Esophagus (tissue), 2 donors: ENCODE measurements around the gene PLD5. TPM values are rescaled to one million over a fixed set of nuclear protein-coding genes. Genes with fewer than 3 reads are reported as not detected.
"Not testable (repeated sequence)": the region's sequence is repeated elsewhere in the genome, so short reads cannot be mapped to it uniquely, and the experiment has no call there.

Experiments
- H3K27ac ChIP-seq, 2 donors: one replicate each; pipeline ENCODE4 v1.5.1; 2013; ENCODE audit warnings: low read depth in 2 of 2, mild to moderate bottlenecking in 2 of 2, inconsistent platforms in 1 of 2, low read length in 1 of 2, moderate library complexity in 1 of 2
- H3K27me3 ChIP-seq, 2 donors: one replicate each; pipeline ENCODE4 v1.6.1; 2013; ENCODE audit warnings: low read length in 2 of 2, control low read depth in 1 of 2, mild to moderate bottlenecking in 1 of 2; ENCODE audit not compliant: insufficient read depth in 2 of 2, control insufficient read depth in 1 of 2
- H3K36me3 ChIP-seq, 2 donors: one replicate each; pipeline ENCODE4 v1.6.1; 2013; ENCODE audit warnings: low read length in 1 of 2; ENCODE audit not compliant: control insufficient read depth in 2 of 2, insufficient read depth in 2 of 2
- H3K4me1 ChIP-seq, 2 donors: one replicate each; pipeline ENCODE4 v1.6.1; 2013; ENCODE audit warnings: low read length in 1 of 2; ENCODE audit not compliant: control insufficient read depth in 2 of 2, insufficient read depth in 2 of 2
- H3K4me3 ChIP-seq, 2 donors: one replicate each; pipeline ENCODE4 v1.5.1; 2013; ENCODE audit warnings: low read length in 2 of 2, mild to moderate bottlenecking in 2 of 2, low read depth in 1 of 2, moderate library complexity in 1 of 2
- H3K9me3 ChIP-seq, 2 donors: one replicate each; pipeline ENCODE4 v1.6.1; 2013; ENCODE audit warnings: mild to moderate bottlenecking in 2 of 2, low read depth in 1 of 2, low read length in 1 of 2, moderate library complexity in 1 of 2; ENCODE audit not compliant: control insufficient read depth in 2 of 2, insufficient read depth in 1 of 2
- WGBS, 2 donors: extraction: QIAGEN DNeasy Blood & Tissue Kit; methylation state at CpG; one replicate each; pipeline ENCODE4 v1.1.7; 2013; 5-methylcytosine and 5-hydroxymethylcytosine counted together
- polyA plus RNA-seq, 2 donors: library from polyadenylated mRNA; stranded (reverse); fragments of 200-250 nt; gene quantifications; one replicate each; pipeline ENCODE4 v1.2.3, GENCODE V29; 2013
- donor health status: healthy with polysubstance abuse.
- donor health status: Bipolar disorder and iron deficiency.

The PLD5 gene
- polyA plus RNA-seq, 2 donors: 0.04 to 0.11 TPM

DNA sequence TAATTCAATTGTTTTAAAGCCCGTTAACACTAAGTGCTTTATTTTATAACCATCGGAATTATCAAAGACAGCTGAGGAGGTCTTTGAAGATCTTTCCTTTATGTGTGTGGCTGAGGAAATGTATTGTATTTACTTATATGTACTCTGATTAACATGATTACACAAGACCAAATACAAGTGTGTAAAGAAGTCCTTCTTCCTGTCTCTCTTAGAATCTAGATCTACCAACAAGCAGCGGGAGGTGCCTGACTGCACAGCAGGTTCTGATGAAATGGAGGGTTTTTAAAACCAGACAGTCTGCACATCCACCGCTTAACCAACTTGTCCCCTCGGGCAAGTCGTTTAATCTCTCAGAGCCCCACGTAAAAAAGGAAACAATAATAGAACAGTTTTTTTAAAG, 285.1 kb downstream of the PLD5 start:
- H3K36me3 ChIP-seq: no peaks in the 10 kb centered on the region
- no peak overlapping the region for H3K27ac ChIP-seq
- WGBS, 2 donors: 72 to 79% methylated on average over 7 of the region's 7 CpGs
- H3K4me1 ChIP-seq: no peaks in the 10 kb centered on the region
- no peak overlapping the region for H3K4me3 ChIP-seq
- peaks cover 0 to 2% of the 10 kb centered on the region in 2 donors for H3K9me3 ChIP-seq
- no peaks in the 10 kb centered on the region for H3K27me3 ChIP-seq

GRCh38 chr1:242237051-242237450, 287.4 kb downstream of the PLD5 start:
- Histone ChIP-seq H3K4me1 (no peaks in the 10 kb centered on the region), H3K4me3 (no peak overlapping the region), H3K27me3 (no peaks in the 10 kb centered on the region), H3K9me3 (peaks cover 0 to 2% of the 10 kb centered on the region in 2 donors), H3K27ac (no peak overlapping the region), H3K36me3 (no peaks in the 10 kb centered on the region)
- 44 to 59% methylated on average over 1 of the region's 1 CpG for WGBS, 2 donors

GRCh38 chr1:242228991-242229390, 295.5 kb downstream of the PLD5 start:
- WGBS, 2 donors: 78 to 85% methylated on average over 3 of the region's 3 CpGs

DNA sequence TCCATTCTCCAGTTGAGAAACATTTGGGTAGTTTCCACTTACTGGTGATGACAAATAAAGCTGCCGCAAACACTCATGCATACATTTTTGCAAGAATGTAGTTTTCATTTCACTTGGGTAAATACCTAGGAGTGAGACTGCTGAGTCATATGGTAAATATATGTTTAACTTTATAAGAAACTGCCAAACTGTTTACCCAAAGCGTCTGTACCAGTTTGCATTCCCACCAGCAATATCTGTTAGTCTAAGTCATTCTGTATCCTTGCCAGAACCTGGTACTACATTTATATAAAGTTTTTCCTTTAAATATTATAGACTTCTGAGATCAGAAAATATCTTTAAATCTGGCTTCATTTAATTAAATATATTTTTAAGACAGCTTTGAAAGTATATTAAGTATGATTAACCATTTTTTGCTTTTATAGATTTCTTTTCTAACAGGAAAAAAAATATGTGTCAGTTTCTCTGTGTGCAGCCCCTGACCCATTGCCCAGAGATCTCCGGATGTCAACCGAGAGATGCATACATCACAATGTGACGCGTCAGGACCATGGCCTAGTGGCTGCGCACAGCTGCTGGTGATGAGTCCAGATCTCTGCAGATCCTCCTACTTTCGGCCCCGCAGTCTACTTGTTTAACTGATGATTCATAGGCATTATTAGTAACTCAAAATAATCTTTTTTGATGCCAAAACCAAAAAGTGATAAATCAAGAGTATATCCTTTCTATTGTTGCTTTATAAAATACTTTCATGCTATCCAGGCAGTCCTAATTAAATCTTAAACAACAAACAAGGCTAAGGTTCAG, 298.5 kb downstream of the PLD5 start:
- Histone ChIP-seq H3K9me3 (no peaks in the 10 kb centered on the region), H3K4me3 (no peak overlapping the region), H3K27me3 (no peaks in the 10 kb centered on the region), H3K4me1 (no peaks in the 10 kb centered on the region), H3K27ac (no peak overlapping the region), H3K36me3 (no peaks in the 10 kb centered on the region)
- WGBS, 2 donors: 79 to 81% methylated on average over 9 of the region's 9 CpGs

More at GRCh38 chr1:242228991-242229390, 295.5 kb downstream of the PLD5 start:
- H3K4me1 ChIP-seq: no peaks in the 10 kb centered on the region
- no peaks in the 10 kb centered on the region for H3K27me3 ChIP-seq
- no peaks in the 10 kb centered on the region for H3K36me3 ChIP-seq
- no peak overlapping the region for H3K27ac ChIP-seq
- H3K4me3 ChIP-seq: no peak overlapping the region
- no peaks in the 10 kb centered on the region for H3K9me3 ChIP-seq

DNA sequence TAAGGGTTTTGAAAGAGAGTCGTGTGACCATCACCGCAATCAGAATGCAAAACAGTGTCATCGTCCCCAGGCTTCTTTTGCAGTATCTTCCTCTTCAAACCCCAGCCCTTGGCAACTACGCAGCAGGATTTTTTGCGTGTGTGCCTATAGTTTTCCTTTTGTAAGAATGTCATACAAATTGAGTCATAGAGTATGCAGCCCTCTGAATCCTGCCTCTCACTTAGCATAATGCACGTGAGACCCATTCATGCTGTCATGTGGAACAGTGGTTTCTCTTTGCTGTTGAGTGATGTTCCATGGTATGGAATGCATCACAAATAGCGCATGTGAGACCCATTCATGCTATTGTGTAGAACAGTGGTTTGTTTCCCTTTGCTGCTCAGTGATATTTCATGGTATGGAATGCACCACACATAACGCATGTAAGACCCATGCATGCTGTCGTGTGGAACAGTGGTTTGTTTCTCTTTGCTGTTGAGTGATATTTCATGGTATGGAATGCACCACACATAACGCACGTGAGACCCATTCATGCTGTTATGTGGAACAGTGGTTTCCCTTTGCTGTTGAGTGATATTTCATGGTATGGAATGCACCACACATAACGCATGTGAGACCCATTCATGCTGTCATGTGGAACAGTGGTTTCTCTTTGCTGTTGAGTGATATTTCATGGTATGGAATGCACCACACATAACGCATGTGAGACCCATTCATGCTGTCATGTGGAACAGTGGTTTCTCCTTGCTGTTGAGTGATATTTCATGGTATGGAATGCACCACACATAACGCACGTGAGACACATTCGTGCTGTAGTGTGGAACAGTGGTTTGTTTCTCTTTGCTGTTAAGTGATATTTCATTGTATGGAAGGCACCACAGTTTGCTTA, 299.4 kb downstream of the PLD5 start:
- H3K27ac ChIP-seq, H3K27me3 ChIP-seq, H3K36me3 ChIP-seq, H3K4me1 ChIP-seq, H3K9me3 ChIP-seq, H3K4me3 ChIP-seq: not testable (repeated sequence)
- WGBS, 2 donors: 81 to 85% methylated on average over 16 of the region's 16 CpGs

DNA sequence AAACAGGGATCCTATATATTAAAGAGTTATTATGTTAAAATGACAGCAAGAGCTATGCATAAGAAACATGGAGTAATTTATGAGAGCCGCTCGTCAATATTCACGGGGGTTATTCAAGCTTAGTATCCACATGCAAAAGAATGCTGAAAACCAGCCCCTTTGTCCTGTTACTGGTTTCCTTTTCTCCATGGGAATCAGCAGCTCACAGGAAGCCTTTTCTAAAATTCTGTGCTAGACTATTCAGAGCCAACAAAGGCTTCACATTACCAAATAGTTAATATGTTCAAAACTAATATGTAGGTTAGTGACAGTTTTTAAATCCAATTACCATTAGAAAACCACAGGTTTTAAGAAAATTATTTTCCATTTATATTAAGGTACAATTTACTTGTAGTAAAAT, 300.0 kb downstream of the PLD5 start:
- Histone ChIP-seq H3K27ac (no peak overlapping the region), H3K36me3 (no peaks in the 10 kb centered on the region), H3K9me3 (no peaks in the 10 kb centered on the region), H3K27me3 (no peaks in the 10 kb centered on the region), H3K4me1 (no peaks in the 10 kb centered on the region), H3K4me3 (no peak overlapping the region)
- 73 to 77% methylated on average over 3 of the region's 3 CpGs for WGBS, 2 donors

GRCh38 chr1:242219905-242220304, 304.6 kb downstream of the PLD5 start:
- H3K4me1 ChIP-seq: no peaks in the 10 kb centered on the region
- no peaks in the 10 kb centered on the region for H3K27me3 ChIP-seq
- 82 to 89% methylated on average over 12 of the region's 12 CpGs for WGBS, 2 donors
- H3K9me3 ChIP-seq: no peaks in the 10 kb centered on the region
- no peaks in the 10 kb centered on the region for H3K36me3 ChIP-seq
- H3K27ac ChIP-seq: no peak overlapping the region
- no peak overlapping the region for H3K4me3 ChIP-seq

GRCh38 chr1:242219298-242219901, 305.1 kb downstream of the PLD5 start:
- WGBS, 2 donors: 89 to 93% methylated on average over 2 of the region's 2 CpGs

GRCh38 chr1:242216368-242216767, 308.1 kb downstream of the PLD5 start:
- Histone ChIP-seq H3K36me3 (no peaks in the 10 kb centered on the region), H3K27ac (no peak overlapping the region), H3K4me3 (no peak overlapping the region), H3K9me3 (no peaks in the 10 kb centered on the region), H3K4me1 (no peaks in the 10 kb centered on the region), H3K27me3 (no peaks in the 10 kb centered on the region)
- WGBS, 2 donors: 64 to 89% methylated on average over 4 of the region's 4 CpGs

More at GRCh38 chr1:242219298-242219901, 305.1 kb downstream of the PLD5 start:
- H3K36me3 ChIP-seq: no peaks in the 10 kb centered on the region
- H3K27ac ChIP-seq: no peak overlapping the region
- H3K27me3 ChIP-seq: no peaks in the 10 kb centered on the region
- H3K4me1 ChIP-seq: no peaks in the 10 kb centered on the region
- H3K9me3 ChIP-seq: no peaks in the 10 kb centered on the region
- no peak overlapping the region for H3K4me3 ChIP-seq
